H9 (cell line): Measurements from ENCODE around the gene B3GNT4. TPM values are rescaled to one million over a fixed set of nuclear protein-coding genes. Genes with fewer than 3 reads are reported as not detected.

ENCODE experiments used
- DNase-seq: peaks from one replicate; pipeline ENCODE4 v3.0.0-alpha.2; 2017
- H2AFZ ChIP-seq: one replicate; pipeline ENCODE4 v1.6.1; 2013; ENCODE audit warnings: mild to moderate bottlenecking, low read length, control low read depth, moderate library complexity
- H2AK5ac ChIP-seq: 2 replicates; pipeline ENCODE4 v1.6.1; 2013; ENCODE audit warnings: low read length, control low read depth, mixed read lengths; ENCODE audit not compliant: insufficient read length
- H2BK120ac ChIP-seq: one replicate; pipeline ENCODE4 v1.6.1; 2013; ENCODE audit warnings: low read depth, mild to moderate bottlenecking, low read length, control low read depth, inconsistent platforms; ENCODE audit not compliant: poor library complexity, severe bottlenecking
- H2BK12ac ChIP-seq: 2 replicates; pipeline ENCODE4 v1.6.1; 2013; ENCODE audit warnings: low read length, control low read depth, mixed read lengths, low read depth; ENCODE audit not compliant: insufficient read length
- H2BK15ac ChIP-seq: 2 replicates; pipeline ENCODE4 v1.6.1; 2013; ENCODE audit warnings: low read depth, low read length, control low read depth
- H2BK20ac ChIP-seq: one replicate; pipeline ENCODE4 v1.6.1; 2013; ENCODE audit warnings: low read depth, mild to moderate bottlenecking, low read length, control low read depth, inconsistent platforms; ENCODE audit not compliant: poor library complexity, severe bottlenecking
- H2BK5ac ChIP-seq: 2 replicates; pipeline ENCODE4 v1.6.1; 2013; ENCODE audit warnings: low read length, control low read depth, mixed read lengths; ENCODE audit not compliant: insufficient read length
- H3K14ac ChIP-seq: 2 replicates; pipeline ENCODE4 v1.6.1; 2013; ENCODE audit warnings: low read length, control low read depth; ENCODE audit not compliant: insufficient read depth
- H3K18ac ChIP-seq: 2 replicates; pipeline ENCODE4 v1.6.1; 2013; ENCODE audit warnings: low read depth, mild to moderate bottlenecking, mixed read lengths, low read length, control low read depth; ENCODE audit not compliant: insufficient read length
- H3K23ac ChIP-seq: 2 replicates; pipeline ENCODE4 v1.6.1; 2013; ENCODE audit warnings: low read length, control low read depth, mixed read lengths, low read depth; ENCODE audit not compliant: insufficient read length
- H3K23me2 ChIP-seq: 2 replicates; pipeline ENCODE4 v1.6.1; 2013; ENCODE audit warnings: low read depth, mild to moderate bottlenecking, mixed read lengths, low read length, control low read depth; ENCODE audit not compliant: insufficient read length, poor library complexity, severe bottlenecking
- H3K27ac ChIP-seq: 2 replicates; pipeline ENCODE4 v1.5.1; 2013; ENCODE audit warnings: low read length, control low read depth, mixed read lengths, low read depth; ENCODE audit not compliant: insufficient read length
- H3K27me3 ChIP-seq: 2 replicates; pipeline ENCODE4 v1.6.1; 2013; ENCODE audit warnings: low read length, control low read depth, inconsistent platforms; ENCODE audit not compliant: insufficient read depth
- H3K4ac ChIP-seq: 2 replicates; pipeline ENCODE4 v1.6.1; 2013; ENCODE audit warnings: low read depth, mild to moderate bottlenecking, control low read depth, inconsistent platforms, low read length, moderate library complexity
- H3K4me1 ChIP-seq: 2 replicates; pipeline ENCODE4 v1.6.1; 2013; ENCODE audit warnings: low read length, control low read depth, inconsistent platforms; ENCODE audit not compliant: insufficient read depth
- H3K4me2 ChIP-seq: 2 replicates; pipeline ENCODE4 v1.6.1; 2013; ENCODE audit warnings: low read length, control low read depth, mixed read lengths; ENCODE audit not compliant: insufficient read length, insufficient read depth
- H3K56ac ChIP-seq: 2 replicates; pipeline ENCODE4 v1.6.1; 2013; ENCODE audit warnings: low read depth, mild to moderate bottlenecking, mixed read lengths, low read length, control low read depth; ENCODE audit not compliant: insufficient read length
- H3K79me1 ChIP-seq: 2 replicates; pipeline ENCODE4 v1.6.1; 2013; ENCODE audit warnings: low read depth, mild to moderate bottlenecking, moderate library complexity, low read length, control low read depth, inconsistent platforms; ENCODE audit not compliant: insufficient read depth, poor library complexity, severe bottlenecking
- H3K79me2 ChIP-seq: 2 replicates; pipeline ENCODE4 v1.6.1; 2013; ENCODE audit warnings: low read length, control low read depth, inconsistent platforms; ENCODE audit not compliant: insufficient read depth
- H3K9ac ChIP-seq: 2 replicates; pipeline ENCODE4 v1.6.1; 2013; ENCODE audit warnings: low read length, control low read depth, mixed read lengths; ENCODE audit not compliant: insufficient read length; ENCODE audit errors: extremely low read depth
- H3K9me3 ChIP-seq: one replicate; pipeline ENCODE4 v1.6.1; 2013; ENCODE audit warnings: low read depth, low read length, inconsistent platforms; ENCODE audit not compliant: control insufficient read depth
- H3T11ph ChIP-seq: one replicate; pipeline ENCODE4 v1.6.1; 2013; ENCODE audit warnings: mild to moderate bottlenecking, low read length, control low read depth, inconsistent platforms
- H4K20me1 ChIP-seq: one replicate; pipeline ENCODE4 v1.6.1; 2013; ENCODE audit not compliant: control insufficient read depth, insufficient read length, insufficient read depth
- H4K5ac ChIP-seq: 2 replicates; pipeline ENCODE4 v1.6.1; 2013; ENCODE audit warnings: low read depth, mild to moderate bottlenecking, mixed read lengths, low read length, control low read depth; ENCODE audit not compliant: insufficient read length
- H4K8ac ChIP-seq: replicated peaks from 2 replicates; pipeline ENCODE4 v1.6.1; 2013; ENCODE audit warnings: low read length, control low read depth, mixed read lengths, low read depth; ENCODE audit not compliant: insufficient read length
- H4K91ac ChIP-seq: 2 replicates; pipeline ENCODE4 v1.6.1; 2013; ENCODE audit warnings: low read depth, mild to moderate bottlenecking, moderate library complexity, mixed read lengths, low read length, control low read depth; ENCODE audit not compliant: insufficient read length
- H3K27ac Mint-ChIP-seq, 3 experiments: 2 replicates in 2 of 3; 3 replicates in 1 of 3; pipeline ENCODE4 v1.8.0; 2020 to 2021; ENCODE audit warnings: mixed read lengths in 3 of 3, mild to moderate bottlenecking in 1 of 3, moderate library complexity in 1 of 3
- H3K27me3 Mint-ChIP-seq: 2 replicates; pipeline ENCODE4 v1.8.0; 2021; ENCODE audit warnings: low read depth, mild to moderate bottlenecking, moderate library complexity, mixed read lengths
- H3K36me3 Mint-ChIP-seq, 3 experiments: 2 replicates in 2 of 3; 3 replicates in 1 of 3; pipeline ENCODE4 v1.8.0; 2020 to 2021; ENCODE audit warnings: low read depth in 3 of 3, mixed read lengths in 3 of 3; ENCODE audit not compliant: insufficient read depth in 1 of 3
- H3K4me1 Mint-ChIP-seq, 2 experiments: 2 replicates each; pipeline ENCODE4 v1.8.0; 2020; ENCODE audit warnings: mixed read lengths in 2 of 2
- H3K4me3 Mint-ChIP-seq, 2 experiments: 2 replicates in 1 of 2; 3 replicates in 1 of 2; pipeline ENCODE4 v1.8.0; 2020 to 2021; ENCODE audit warnings: mild to moderate bottlenecking in 2 of 2, mixed read lengths in 2 of 2, moderate library complexity in 1 of 2
- H3K9me3 Mint-ChIP-seq, 2 experiments: 2 replicates in 1 of 2; 3 replicates in 1 of 2; pipeline ENCODE4 v1.8.0; 2020; ENCODE audit warnings: mild to moderate bottlenecking in 2 of 2, mixed read lengths in 2 of 2, moderate library complexity in 1 of 2
- CTCF ChIP-seq: fragments of 200-600 bp; sonication (generic); conservative IDR thresholded peaks from 3 replicates; pipeline ENCODE4 v1.8.0; 2021; ENCODE audit warnings: antibody characterized with exemption, mild to moderate bottlenecking
- WGBS: extraction: QIAGEN DNeasy Blood & Tissue Kit; methylation state at CpG from one replicate; pipeline ENCODE4 v1.1.7; 2013; ENCODE audit warnings: missing lambda C conversion rate, low lambda C conversion rate, mixed read lengths; ENCODE audit not compliant: insufficient read length; ENCODE audit errors: extremely low coverage; 5-methylcytosine and 5-hydroxymethylcytosine counted together
- total RNA-seq: library from RNA; stranded (reverse); gene quantifications from 2 replicates; pipeline ENCODE4 v1.2.1, GENCODE V29; 2021

B3GNT4 gene
- total RNA-seq, 1 experiment from 2014 or later, result 1.0 TPM

GRCh38 chr12:122197612-122197966 lies 5.9 kb upstream of the B3GNT4 start:
- no peak overlapping the region for H3K18ac ChIP-seq
- no peak for TF ChIP-seq CTCF
- no peaks in the 10 kb centered on the region for H3K23me2 ChIP-seq
- H3K79me2 ChIP-seq, result no peaks in the 10 kb centered on the region
- H3K27me3 ChIP-seq, result no peaks in the 10 kb centered on the region
- peak overlapping the region in 1 of 3 experiments; percentile 12; a peak in 1 of 7 replicates for H3K27ac Mint-ChIP-seq
- H4K20me1 ChIP-seq, result no peaks in the 10 kb centered on the region
- H3K27me3 Mint-ChIP-seq, result peaks cover 31% of the 10 kb centered on the region
- DNase-seq, result no peak
- no peak overlapping the region for H3K56ac ChIP-seq
- no peaks in the 10 kb centered on the region for H3K9me3 ChIP-seq
- H2BK15ac ChIP-seq, result no peak overlapping the region
- H2BK20ac ChIP-seq, result no peak overlapping the region
- no peak overlapping the region for H3K4me2 ChIP-seq
- no peak overlapping the region for H3T11ph ChIP-seq
- H3K4me3 Mint-ChIP-seq, result no peak overlapping the region
- H2AK5ac ChIP-seq, result no peak overlapping the region
- no peak overlapping the region for H4K5ac ChIP-seq
- H3K4me1 ChIP-seq, result peaks cover 2% of the 10 kb centered on the region
- H3K4me1 Mint-ChIP-seq, result peaks cover 3 to 8% of the 10 kb centered on the region in 2 experiments; a peak in 3 of 4 replicates
- no peak overlapping the region for H4K8ac ChIP-seq
- no peak overlapping the region for H3K4ac ChIP-seq
- WGBS, result no CpG with 5 or more reads among the region's 1 CpG
- no peak overlapping the region for H2AFZ ChIP-seq
- H3K36me3 Mint-ChIP-seq, result no peaks in the 10 kb centered on the region; a peak in 2 of 7 replicates
- no peak overlapping the region for H3K14ac ChIP-seq
- H3K23ac ChIP-seq, result no peak overlapping the region
- H3K27ac ChIP-seq, result no peak overlapping the region
- H2BK5ac ChIP-seq, result no peak overlapping the region
- H2BK120ac ChIP-seq, result no peak overlapping the region
- H3K9ac ChIP-seq, result no peak overlapping the region
- no peak overlapping the region for H4K91ac ChIP-seq
- H2BK12ac ChIP-seq, result no peak overlapping the region
- H3K9me3 Mint-ChIP-seq, result peaks cover 4 to 10% of the 10 kb centered on the region in 2 experiments
- H3K79me1 ChIP-seq, result no peaks in the 10 kb centered on the region
